ENCODE measurements around the gene OLA1.
"Not testable (repeated sequence)": the region's sequence is repeated elsewhere in the genome, so short reads cannot be mapped to it uniquely, and the experiment has no call there.

The OLA1 gene

GRCh38 chr2:174248187-174248997 lies at the start of gene OLA1:
OLA1 (minus strand) TSS chr2:174248532; CDS start chr2:174246815, 1,717 bp downstream.
- DNase-seq (ENCODE audit: low read depth) = peak; percentile 51

- no peak for DNase-seq (ENCODE audit: low read depth)
Measured at GRCh38 chr2:174292908-174293307, 44.6 kb upstream of the OLA1 start.

DNA sequence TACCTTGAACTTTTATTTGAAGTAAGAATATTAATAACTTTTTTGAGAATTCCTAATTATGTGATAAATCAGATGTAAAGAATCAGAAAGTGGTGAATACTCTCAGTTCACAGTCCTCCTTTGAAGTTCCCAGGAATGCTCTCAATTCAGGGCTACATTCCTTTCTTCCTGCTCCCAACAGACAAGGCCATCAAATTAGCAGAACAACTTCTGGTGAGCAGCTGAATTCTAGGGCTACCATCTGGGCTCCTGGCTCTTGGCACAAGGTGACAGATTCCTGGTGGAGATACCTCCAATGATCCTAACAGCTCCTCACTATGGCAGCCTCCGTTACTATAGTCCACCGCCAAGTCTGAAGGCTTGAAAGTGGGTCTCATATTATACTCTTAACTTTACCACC lies 37.8 kb upstream of the OLA1 start:
- DNase-seq (ENCODE audit: low read depth) = no peak

GRCh38 chr2:174282441-174282840 lies 34.1 kb upstream of the OLA1 start:
- no peak for DNase-seq (ENCODE audit: low read depth)

DNA sequence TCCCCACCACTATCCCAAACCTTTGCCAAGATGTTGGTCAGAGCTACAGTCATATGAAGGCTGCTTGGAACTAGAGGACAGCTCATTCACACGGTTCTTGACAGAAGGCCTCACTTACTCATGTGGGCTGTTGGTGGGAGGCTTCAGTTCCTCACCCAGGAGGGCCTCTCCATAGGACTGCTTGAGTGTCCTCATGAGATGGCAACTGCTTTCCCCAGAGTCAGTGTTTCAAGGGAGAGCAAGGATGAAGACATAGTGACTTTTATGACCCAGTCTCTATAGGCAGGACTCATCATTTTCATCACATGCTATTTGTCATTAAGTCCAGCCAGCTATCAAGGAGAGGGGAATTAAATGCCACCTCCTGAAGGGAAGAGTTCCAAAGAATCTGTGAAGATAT lies 33.4 kb upstream of the OLA1 start:
- no peak for DNase-seq (ENCODE audit: low read depth)

DNA sequence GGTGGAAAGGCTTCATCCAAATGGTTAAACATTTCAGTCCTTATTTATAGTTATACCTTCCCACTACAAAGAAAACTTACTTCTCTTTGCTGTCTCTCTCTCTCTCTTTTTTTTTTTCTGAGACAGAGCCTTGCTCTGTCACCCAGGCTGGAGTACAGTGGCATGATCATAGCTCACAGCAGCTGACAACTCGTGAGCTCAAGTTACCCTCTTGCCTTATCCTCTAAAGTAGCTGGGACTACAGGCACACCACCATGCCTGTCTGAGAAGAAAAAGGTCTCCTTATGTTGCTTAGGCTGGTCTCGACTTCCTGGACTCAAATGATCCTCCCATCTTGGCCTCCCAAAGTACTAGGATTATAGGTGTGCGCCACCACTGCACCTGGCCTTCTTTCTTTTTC lies 32.3 kb upstream of the OLA1 start:
- no peak for DNase-seq (ENCODE audit: low read depth)

- not testable (repeated sequence) for DNase-seq (ENCODE audit: low read depth)
Measured at GRCh38 chr2:174270263-174270662, 21.9 kb upstream of the OLA1 start.

DNA sequence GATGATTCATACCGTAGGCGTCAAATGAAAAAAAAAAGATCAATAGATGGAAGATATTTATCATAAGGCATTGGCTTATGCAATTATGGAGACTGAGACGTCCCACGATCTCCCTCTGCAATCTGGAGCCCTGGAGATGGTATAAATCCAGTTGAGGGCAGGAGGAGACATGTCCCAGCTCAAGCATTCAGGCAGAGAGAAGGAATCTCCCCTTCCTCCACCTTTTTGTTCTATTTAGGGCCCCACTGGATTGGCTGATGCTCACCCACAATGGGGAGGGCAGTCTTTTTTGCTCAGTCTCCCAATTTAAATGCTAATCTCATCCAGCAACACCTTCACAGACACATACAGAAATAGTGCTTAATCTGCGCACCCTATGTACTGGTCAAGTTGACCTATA lies 18.0 kb upstream of the OLA1 start:
- no peak for DNase-seq (ENCODE audit: low read depth)

DNA sequence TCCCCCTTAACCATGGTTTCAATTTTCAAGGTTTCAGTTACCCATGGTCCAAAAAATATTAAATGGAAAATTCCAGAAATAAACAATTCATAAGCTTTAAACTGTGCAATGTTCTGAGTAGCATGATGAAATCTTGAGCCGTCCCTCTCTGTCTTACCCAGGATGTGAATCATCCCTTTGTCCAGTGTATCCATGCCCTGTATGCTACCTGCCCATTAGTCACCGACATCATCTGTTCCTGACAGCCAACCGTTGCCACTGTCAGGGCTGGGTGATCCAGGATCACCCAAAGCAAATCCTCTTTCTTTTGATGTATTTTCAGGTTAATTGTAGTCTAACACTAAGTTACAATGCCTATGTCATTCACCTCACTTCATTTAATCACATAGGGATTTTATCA lies 15.7 kb upstream of the OLA1 start:
- peak; percentile 65 for DNase-seq (ENCODE audit: low read depth)

- DNase-seq (ENCODE audit: low read depth) = no peak
Measured at GRCh38 chr2:174259981-174260380, 11.6 kb upstream of the OLA1 start.

- DNase-seq (ENCODE audit: low read depth) = no peak
Measured at GRCh38 chr2:174254267-174254666, 5.9 kb upstream of the OLA1 start.

DNA sequence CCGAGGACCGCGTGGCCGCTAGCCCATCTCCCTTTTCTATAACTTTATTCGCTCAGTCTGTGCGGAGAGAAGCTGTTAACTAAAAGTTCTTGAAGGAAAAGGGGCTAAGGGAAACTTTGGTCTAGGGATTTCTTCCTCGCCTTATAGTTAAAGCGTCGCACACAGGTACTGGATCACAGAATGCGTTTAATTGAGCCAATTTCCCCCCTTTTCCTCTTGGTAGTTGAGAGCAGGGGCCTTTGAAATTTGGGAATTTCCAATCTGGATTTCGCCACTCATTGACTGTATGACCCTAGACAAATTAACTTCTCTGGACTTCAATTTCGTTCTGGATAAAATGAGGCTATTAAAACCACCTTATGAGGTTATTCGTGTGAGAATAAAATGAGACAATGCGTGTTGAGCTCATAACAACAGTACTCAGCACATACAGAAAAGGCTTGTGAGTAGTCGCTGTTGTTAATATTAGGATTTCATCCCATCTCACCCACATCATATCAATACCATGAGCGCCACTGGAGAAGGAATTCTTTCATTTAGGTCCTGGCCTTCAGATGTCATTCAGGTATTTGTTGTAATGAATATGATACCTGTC lies 763 bp upstream of the OLA1 start:
- no peak for DNase-seq (ENCODE audit: low read depth)

DNA sequence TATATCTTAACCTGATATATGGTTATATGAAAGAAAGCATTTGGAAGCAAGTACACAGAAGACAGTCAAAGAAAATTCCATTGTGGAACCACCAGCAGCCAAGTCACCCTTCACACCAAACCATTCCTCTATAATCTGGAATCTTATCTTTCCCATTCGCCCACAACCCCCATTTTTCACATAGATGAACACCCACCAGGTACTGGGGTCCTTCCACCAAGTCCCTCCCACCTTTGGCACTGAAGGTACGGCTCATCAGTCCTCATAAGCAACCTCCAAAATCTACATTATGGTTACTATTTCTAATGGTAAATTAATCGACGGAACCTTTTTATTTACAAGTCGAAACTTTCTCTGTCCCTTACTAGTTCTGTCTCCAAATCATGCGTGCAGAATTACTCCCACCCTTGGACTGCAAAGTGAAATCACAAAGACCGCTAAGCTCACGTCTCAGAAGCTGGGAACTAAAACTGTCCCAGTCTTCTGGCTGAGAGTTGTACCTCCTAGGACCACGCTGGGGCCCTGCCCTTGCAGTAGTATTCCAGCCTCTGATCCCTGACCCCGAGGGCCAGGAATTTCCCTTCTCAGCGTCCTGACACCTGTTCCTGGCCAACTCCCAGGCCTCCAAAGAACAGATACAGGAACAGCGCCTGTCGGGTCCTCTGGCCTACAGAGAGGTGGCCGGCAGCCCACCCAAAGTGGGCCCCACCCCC lies 702 bp downstream of the OLA1 start:
- DNase-seq (ENCODE audit: low read depth) = no peak

- DNase-seq (ENCODE audit: low read depth) = no peak
Measured at GRCh38 chr2:174246944-174247381, 1.4 kb downstream of the OLA1 start.

DNA sequence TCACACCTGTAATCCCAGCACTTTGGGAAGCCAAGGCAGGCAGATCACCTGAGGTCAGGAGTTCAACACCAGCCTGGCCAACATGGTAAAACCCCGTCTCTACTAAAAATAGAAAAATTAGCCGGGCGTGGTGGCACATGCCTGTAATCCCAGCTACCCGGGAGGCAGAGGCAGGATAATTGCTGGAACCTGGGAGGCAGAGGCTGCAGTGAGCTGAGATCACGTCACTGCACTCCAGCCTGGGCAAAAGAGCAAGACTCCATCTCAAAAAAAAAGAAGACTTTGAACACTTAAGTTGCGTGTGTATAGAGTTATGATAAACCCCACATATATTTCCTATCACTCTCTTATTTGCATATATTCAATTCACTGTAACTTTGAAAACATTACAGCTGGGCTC lies 2.7 kb downstream of the OLA1 start:
- DNase-seq (ENCODE audit: low read depth) = not testable (repeated sequence)

- no peak for DNase-seq (ENCODE audit: low read depth)
Measured at GRCh38 chr2:174245065-174245464, 3.3 kb downstream of the OLA1 start.

DNA sequence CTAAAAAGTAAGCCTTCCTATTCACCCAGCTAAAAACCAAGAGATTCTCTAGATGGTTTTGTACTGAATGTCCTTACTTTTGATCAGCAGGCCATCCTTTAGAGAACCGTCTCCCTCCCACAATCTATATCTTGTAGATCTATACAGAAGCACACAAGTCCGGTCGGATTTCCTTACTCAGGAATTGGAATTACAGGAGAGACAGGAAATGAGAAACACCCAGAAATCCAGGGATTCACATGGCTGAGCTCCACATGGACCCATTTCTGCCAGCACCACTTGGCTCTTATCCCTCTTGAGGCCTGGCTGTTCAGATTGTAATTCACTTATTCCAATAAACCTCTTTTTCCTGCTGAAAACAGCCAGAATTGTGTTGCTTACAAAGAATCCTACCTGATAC lies 4.5 kb downstream of the OLA1 start:
- DNase-seq (ENCODE audit: low read depth) = no peak

DNA sequence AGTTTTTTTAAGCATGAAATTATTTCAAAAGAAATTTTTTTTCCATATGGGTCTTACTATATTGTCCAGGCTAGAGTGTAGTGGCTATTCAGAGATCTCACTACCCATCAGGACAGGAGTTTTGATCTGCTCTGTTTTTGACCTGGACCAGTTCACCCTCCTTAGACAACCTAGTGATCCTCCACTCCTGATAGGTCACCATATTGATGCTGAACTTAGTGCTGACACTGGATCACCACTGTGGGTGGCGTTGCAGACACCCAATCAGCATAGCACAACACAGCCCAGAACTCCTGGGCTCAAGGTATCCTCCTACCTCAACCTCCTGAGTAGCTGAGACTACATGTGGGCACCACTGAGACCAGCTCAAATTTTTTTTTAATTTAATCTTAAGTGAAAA lies 8.2 kb downstream of the OLA1 start:
- DNase-seq (ENCODE audit: low read depth) = no peak

DNA sequence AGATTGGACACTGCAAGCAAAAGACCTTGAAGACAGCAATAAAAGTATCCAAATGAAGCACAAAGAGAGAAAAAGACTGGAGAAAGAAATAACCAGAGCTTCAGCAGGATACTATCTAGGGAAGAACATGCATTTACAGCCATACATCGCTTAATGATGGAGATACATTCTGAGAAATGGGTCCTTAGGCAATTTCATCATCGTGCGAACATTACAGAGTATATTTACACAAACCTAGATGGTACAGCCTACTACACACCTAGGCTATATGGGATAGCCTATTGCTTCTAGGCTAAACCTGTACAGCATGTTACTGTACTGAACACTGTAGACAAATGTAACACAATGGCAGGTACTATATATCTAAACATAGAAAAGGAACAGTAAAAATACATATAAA lies 11.9 kb downstream of the OLA1 start:
- no peak for DNase-seq (ENCODE audit: low read depth)

- DNase-seq (ENCODE audit: low read depth) = no peak
Measured at GRCh38 chr2:174235680-174236079, 12.7 kb downstream of the OLA1 start.

DNA sequence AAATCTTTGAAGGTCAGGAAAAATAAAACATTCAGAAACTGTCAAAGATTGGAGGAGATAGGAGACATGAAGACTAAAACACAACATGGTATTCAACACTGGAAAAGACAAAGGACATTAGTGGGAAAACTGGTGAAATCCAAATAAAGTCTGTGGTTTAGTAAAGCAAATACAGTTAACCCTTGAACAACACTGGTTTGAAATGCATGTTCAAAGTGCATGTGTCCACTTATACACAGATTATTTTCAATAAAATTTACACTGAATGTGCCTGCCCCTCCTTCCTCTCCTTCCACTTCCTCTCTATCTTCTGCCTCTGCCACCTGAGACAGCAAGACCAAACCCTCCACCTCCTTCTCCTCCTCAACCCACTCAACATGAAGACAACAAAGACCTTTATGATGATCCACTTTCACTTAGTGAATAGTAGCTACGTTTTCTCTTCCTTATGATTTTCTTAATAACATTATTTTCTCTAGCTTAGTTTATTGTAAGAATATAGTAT lies 14.5 kb downstream of the OLA1 start:
- no peak for DNase-seq (ENCODE audit: low read depth)

DNA sequence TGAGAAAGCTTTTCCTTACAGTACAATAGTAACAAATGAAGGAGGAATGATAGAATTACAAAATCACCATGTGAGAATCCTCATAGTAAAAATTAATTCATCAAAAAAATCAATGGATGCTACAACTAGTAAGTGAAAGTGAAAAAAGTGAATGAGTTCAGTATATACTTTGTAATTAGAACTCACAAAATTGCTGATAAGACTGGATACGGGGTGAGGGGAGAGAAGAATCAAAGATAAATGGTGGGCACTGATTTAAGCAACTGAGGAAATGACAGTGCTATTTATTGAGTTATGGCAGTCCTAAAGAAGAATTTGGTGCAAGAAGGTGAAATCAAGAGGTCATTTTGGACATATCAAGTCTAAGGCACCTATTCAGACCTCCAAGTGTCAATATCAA lies 20.6 kb downstream of the OLA1 start:
- DNase-seq (ENCODE audit: low read depth) = no peak

All from non-pigmented ciliary epithelial cell (primary cell).